Psoas muscle (tissue), 8 donors: ENCODE data around the gene PUS10. TPM values are rescaled to one million over a fixed set of nuclear protein-coding genes. Genes with fewer than 3 reads are reported as not detected.

ENCODE experiments used
- ATAC-seq, 4 donors: fragments of 200-7000 bp; cut with Tn5 transposase; one replicate each; pipeline ENCODE4 v1.9.1; 2020; ENCODE audit warnings: moderate library complexity in 3 of 4, mild to moderate bottlenecking in 2 of 4
- DNase-seq, 2 donors: peaks; one replicate each; pipeline ENCODE4 v3.0.0-alpha.2; 2020
- H3K27ac ChIP-seq: fragments of 200-600 bp; one replicate; pipeline ENCODE4 v1.8.0; 2022
- H3K27me3 ChIP-seq, 3 donors: fragments of 200-600 bp in 1 of 3; one replicate each; pipeline versions ENCODE4 v1.6.1 to v1.8.0; 2013 to 2022; ENCODE audit warnings: low read length in 2 of 3, mild to moderate bottlenecking in 2 of 3, moderate library complexity in 1 of 3; ENCODE audit not compliant: insufficient read depth in 3 of 3
- H3K36me3 ChIP-seq, 2 donors: fragments of 200-600 bp in 1 of 2; one replicate each; pipeline versions ENCODE4 v1.6.1 to v1.8.0; 2013 to 2022; ENCODE audit warnings: low read depth in 1 of 2, mild to moderate bottlenecking in 1 of 2, moderate library complexity in 1 of 2; ENCODE audit not compliant: insufficient read depth in 1 of 2
- H3K4me1 ChIP-seq: fragments of 200-600 bp; one replicate; pipeline ENCODE4 v1.8.0; 2022
- H3K4me3 ChIP-seq: fragments of 200-600 bp; one replicate; pipeline ENCODE4 v1.8.0; 2022; ENCODE audit warnings: mild to moderate bottlenecking
- H3K9me3 ChIP-seq: fragments of 200-600 bp; one replicate; pipeline ENCODE4 v1.8.0; 2022
- CTCF ChIP-seq: fragments of 200-600 bp; IDR thresholded peaks from one replicate; pipeline ENCODE4 v1.8.0; 2022; ENCODE audit warnings: antibody characterized with exemption
- WGBS, 3 donors: extraction: QIAGEN DNeasy Blood & Tissue Kit; methylation state at CpG; one replicate each; pipeline versions ENCODE4 v1.1.6 to v1.1.7; 2013; 5-methylcytosine and 5-hydroxymethylcytosine counted together
- intact Hi-C, 2 donors: fragments of 100-400 bp; cut with DNase I; formaldehyde crosslinking; loops; one replicate each; pipeline versions ENCODE4 v1.11.0 to v1.14.2; 2022
- long read RNA-seq, 2 donors: library from polyadenylated mRNA; unstranded; transcript quantifications; one replicate each; pipeline ENCODE4 v2.0.0, GENCODE V29; 2021
- polyA plus RNA-seq, 3 donors: library from polyadenylated mRNA; stranded (reverse); fragments of 200-250 nt; gene quantifications; one replicate each; pipeline ENCODE4 v1.2.3, GENCODE V29; 2013
- total RNA-seq, 4 donors: library from RNA; stranded (reverse); fragmentation: NEBNext Ultra II Directional in 2 of 4; extraction: Animal tissue kit (Norgen Biotek cat#: 25700) in 2 of 4; gene quantifications; one replicate each; pipeline versions ENCODE4 v1.2.1 to v1.2.4, GENCODE V29; 2021 to 2023
- donor health status: healthy with polysubstance abuse.
- donor health status: DM: no; HTN: no; CAD: no; lungs with moderate emphysema.
- donor health status: Bipolar disorder and iron deficiency.
- donor health status: healthy.
- donor health status: DM: yes; HTN: yes; CAD: no.
- donor health status: DM: no; HTN: no; CAD: no.
- donor health status: DM: no; HTN: no; CAD: no.
- donor health status: DM: yes; HTN: yes; CAD: no.

Gene PUS10
- 1 to 10 TPM; 1.8 to 5.1 (median 3.8) TPM for total RNA-seq
- 1 to 10 TPM; 1.4 to 2.9 (median 1.6) TPM for polyA plus RNA-seq
- long read RNA-seq, donor 1, partial matches to known transcripts = 0 of 3 reads
- long read RNA-seq, donor 1, other reads (novel, unspliced or antisense) = 1 of 3 reads
- long read RNA-seq, donor 2, partial matches to known transcripts = 0 of 4 reads
- long read RNA-seq, donor 2, other reads (novel, unspliced or antisense) = 3 of 4 reads

GRCh38 chr2:61017556-61018317, at the start of gene PUS10, which contains the start of gene PEX13:
PUS10 (minus strand) TSS chr2:61018255; CDS start chr2:61011890, 6,365 bp downstream.
PEX13 (plus strand) TSS chr2:61017720; CDS start chr2:61017760, 40 bp downstream.
- WGBS, 3 donors = 0 to 1% (median 1%) methylated on average over 39 of the region's 39 CpGs
- peak; percentile 94 to 96 (median 96) for ATAC-seq
- no peak for TF ChIP-seq CTCF
- Histone ChIP-seq H3K4me1 (peaks cover 22% of the 10 kb centered on the region), H3K27me3 (no peaks in the 10 kb centered on the region), H3K9me3 (no peaks in the 10 kb centered on the region), H3K36me3 (peaks cover 0 to 8% of the 10 kb centered on the region in 2 donors), H3K4me3 (peak within 1 kb of the TSS; percentile 94), H3K27ac (peak within 1 kb of the TSS; percentile 94)
- DNase-seq = peak; percentile 75 to 86
- intact Hi-C loops = loop anchor here in 1 of 2 donors (5.0 kb wide), 1 partner anchor 165 kb away; no protein-coding TSS in a partner anchor

- Histone ChIP-seq H3K4me1 (peaks cover 9% of the 10 kb centered on the region), H3K36me3 (peaks cover 0 to 16% of the 10 kb centered on the region in 2 donors), H3K4me3 (peak within 1 kb of the TSS; percentile 80), H3K9me3 (no peaks in the 10 kb centered on the region), H3K27me3 (no peaks in the 10 kb centered on the region), H3K27ac (peak within 1 kb of the TSS; percentile 73)
- intact Hi-C loops = no loop called here
- no peak for TF ChIP-seq CTCF
- DNase-seq = peak; percentile 87 to 92
- WGBS, 3 donors = 0 to 1% (median 0%) methylated on average over 49 to 112 of the region's 112 CpGs
- ATAC-seq = peak; percentile 99 to 100 (median 99)
Measured at GRCh38 chr2:61065714-61066709, 48.0 kb upstream of the PUS10 start, which contains the start of gene SANBR. SANBR (plus strand) TSS chr2:61065871; CDS start chr2:61070351, 4,480 bp downstream.

GRCh38 chr2:61059382-61059781, 41.3 kb upstream of the PUS10 start:
- H3K4me3 ChIP-seq = no peak overlapping the region
- TF ChIP-seq CTCF = no peak
- H3K36me3 ChIP-seq = peaks cover 0 to 19% of the 10 kb centered on the region in 2 donors
- ATAC-seq (no peak), DNase-seq (no peak)
- no peaks in the 10 kb centered on the region for H3K27me3 ChIP-seq
- no peaks in the 10 kb centered on the region for H3K9me3 ChIP-seq
- H3K27ac ChIP-seq = no peak overlapping the region
- intact Hi-C loops = no loop called here
- H3K4me1 ChIP-seq = peaks cover 3% of the 10 kb centered on the region

GRCh38 chr2:61057562-61057961, 39.5 kb upstream of the PUS10 start:
- peaks cover 3% of the 10 kb centered on the region for H3K4me1 ChIP-seq
- H3K9me3 ChIP-seq = no peaks in the 10 kb centered on the region
- H3K36me3 ChIP-seq = peaks cover 0 to 34% of the 10 kb centered on the region in 2 donors
- TF ChIP-seq CTCF = no peak
- intact Hi-C loops = no loop called here
- no peak overlapping the region for H3K27ac ChIP-seq
- DNase-seq (no peak), ATAC-seq (no peak)
- no peaks in the 10 kb centered on the region for H3K27me3 ChIP-seq
- no peak overlapping the region for H3K4me3 ChIP-seq
